Upper lobe of right lung (tissue), 1 donor: ENCODE results near the gene GABPB2. TPM values are rescaled to one million over a fixed set of nuclear protein-coding genes. Genes with fewer than 3 reads are reported as not detected.

ENCODE experiments used
- ATAC-seq: fragments of 200-7000 bp; cut with Tn5 transposase; one replicate; pipeline ENCODE4 v1.9.1; 2020; ENCODE audit warnings: mild to moderate bottlenecking, moderate library complexity
- DNase-seq: peaks from one replicate; pipeline ENCODE4 v3.0.0-alpha.2; 2020
- H3K27ac ChIP-seq: fragments of 200-600 bp; one replicate; pipeline ENCODE4 v1.8.0; 2022
- H3K27me3 ChIP-seq: fragments of 200-600 bp; one replicate; pipeline ENCODE4 v1.8.0; 2022; ENCODE audit warnings: mild to moderate bottlenecking
- H3K36me3 ChIP-seq: fragments of 200-600 bp; one replicate; pipeline ENCODE4 v1.8.0; 2022
- H3K4me1 ChIP-seq: fragments of 200-600 bp; one replicate; pipeline ENCODE4 v1.8.0; 2022
- H3K4me3 ChIP-seq: fragments of 200-600 bp; one replicate; pipeline ENCODE4 v1.8.0; 2022; ENCODE audit warnings: mild to moderate bottlenecking
- H3K9me3 ChIP-seq: fragments of 200-600 bp; one replicate; pipeline ENCODE4 v1.8.0; 2022
- intact Hi-C: fragments of 100-400 bp; cut with DNase I; formaldehyde crosslinking; loops from one replicate; pipeline ENCODE4 v1.11.0; 2022
- total RNA-seq: library from RNA; stranded (reverse); fragmentation: NEBNext Ultra II Directional; extraction: Animal tissue kit (Norgen Biotek cat#: 25700); gene quantifications from one replicate; pipeline ENCODE4 v1.2.1, GENCODE V29; 2021
- TF ChIP-seq, protein P1 (sequence below): fragments of 200-600 bp; IDR thresholded peaks from one replicate; pipeline ENCODE4 v1.8.0; 2022; ENCODE audit warnings: antibody characterized with exemption
- donor health status: DM: no; HTN: yes; CAD: no; lungs with severe emphysema.

GABPB2 gene
- total RNA-seq, 1 donor from 2014 or later = 15.2 TPM

DNA sequence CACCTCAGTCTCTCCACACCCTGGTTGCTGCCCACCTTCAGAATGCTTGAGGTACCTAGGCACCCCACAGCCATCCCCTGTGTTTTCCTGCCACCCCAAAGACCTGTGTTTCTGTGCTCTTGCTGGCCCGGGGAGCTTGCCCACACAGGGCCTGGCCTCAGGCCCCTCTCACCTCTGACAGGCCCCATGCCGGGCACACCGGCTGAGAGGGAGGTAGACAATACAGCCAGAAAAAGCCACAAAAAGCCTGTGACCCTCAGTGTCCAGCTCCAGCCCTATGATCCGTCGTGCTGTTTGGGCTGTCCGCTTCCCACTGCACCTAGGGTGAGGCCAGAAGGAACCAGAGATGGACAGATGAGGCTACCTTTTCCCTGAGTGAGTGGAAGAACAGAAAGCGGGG is 64.4 kb downstream of the GABPB2 start:
- intact Hi-C loops = no loop called here

DNA sequence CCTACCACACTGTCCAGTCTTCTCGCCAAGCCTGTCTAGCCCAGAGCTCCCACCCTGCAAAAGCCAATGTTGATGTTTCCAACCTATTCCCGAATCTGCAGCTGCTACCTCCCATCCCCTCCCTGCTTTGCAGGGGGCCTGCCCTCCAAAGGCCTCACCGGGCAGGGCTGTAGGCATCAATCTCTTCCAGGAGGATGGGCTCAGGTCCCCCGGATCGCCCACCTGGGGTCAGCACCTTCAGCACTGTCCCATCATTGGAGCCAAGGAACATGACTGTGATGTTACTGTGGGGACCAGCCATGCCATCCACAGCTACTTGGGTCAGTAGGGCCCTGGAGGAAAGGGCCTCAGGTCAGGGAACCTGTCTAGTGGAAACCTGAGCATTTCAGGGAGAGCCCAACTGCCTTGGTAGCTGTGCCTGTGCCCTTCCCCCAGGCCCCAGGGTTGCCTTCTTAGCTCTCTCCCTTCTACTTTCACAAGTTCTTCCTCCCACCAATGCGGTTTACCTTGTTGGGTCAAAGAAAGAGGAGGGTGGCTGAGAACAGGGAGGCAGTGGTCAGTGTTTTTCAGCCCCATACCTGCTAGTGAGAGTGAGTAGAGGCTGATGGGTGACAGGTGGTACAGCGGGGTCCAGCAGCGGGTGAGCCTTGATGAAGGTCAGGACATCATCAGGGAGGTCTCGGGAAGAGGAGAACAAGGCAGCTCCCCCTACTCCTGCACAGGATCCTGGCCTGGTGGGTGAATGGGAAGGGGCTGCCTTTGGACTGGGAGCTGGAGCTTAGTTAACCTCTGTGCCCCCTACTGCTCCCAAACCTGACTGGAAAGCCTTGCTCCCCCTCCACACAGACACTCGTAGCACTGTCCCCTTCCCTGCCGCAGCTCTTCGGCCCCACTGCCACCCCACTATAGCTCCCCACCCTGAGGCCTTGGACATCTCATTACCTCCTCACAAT is 65.1 kb downstream of the GABPB2 start:
- Histone ChIP-seq H3K9me3 (no peaks in the 10 kb centered on the region), H3K27ac (no peak overlapping the region), H3K4me3 (no peak overlapping the region), H3K4me1 (peaks cover 5% of the 10 kb centered on the region), H3K27me3 (no peaks in the 10 kb centered on the region), H3K36me3 (no peaks in the 10 kb centered on the region)
- DNase-seq = no peak
- no peak for ATAC-seq
- TF ChIP-seq, protein P1, sequence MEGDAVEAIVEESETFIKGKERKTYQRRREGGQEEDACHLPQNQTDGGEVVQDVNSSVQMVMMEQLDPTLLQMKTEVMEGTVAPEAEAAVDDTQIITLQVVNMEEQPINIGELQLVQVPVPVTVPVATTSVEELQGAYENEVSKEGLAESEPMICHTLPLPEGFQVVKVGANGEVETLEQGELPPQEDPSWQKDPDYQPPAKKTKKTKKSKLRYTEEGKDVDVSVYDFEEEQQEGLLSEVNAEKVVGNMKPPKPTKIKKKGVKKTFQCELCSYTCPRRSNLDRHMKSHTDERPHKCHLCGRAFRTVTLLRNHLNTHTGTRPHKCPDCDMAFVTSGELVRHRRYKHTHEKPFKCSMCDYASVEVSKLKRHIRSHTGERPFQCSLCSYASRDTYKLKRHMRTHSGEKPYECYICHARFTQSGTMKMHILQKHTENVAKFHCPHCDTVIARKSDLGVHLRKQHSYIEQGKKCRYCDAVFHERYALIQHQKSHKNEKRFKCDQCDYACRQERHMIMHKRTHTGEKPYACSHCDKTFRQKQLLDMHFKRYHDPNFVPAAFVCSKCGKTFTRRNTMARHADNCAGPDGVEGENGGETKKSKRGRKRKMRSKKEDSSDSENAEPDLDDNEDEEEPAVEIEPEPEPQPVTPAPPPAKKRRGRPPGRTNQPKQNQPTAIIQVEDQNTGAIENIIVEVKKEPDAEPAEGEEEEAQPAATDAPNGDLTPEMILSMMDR = no peak
- intact Hi-C loops = no loop called here

More for the DNA sequence above, 64.4 kb downstream of the GABPB2 start:
- no peak overlapping the region for H3K4me3 ChIP-seq
- no peak overlapping the region for H3K27ac ChIP-seq
- DNase-seq (no peak), ATAC-seq (no peak)
- TF ChIP-seq, protein P1 = no peak
- no peaks in the 10 kb centered on the region for H3K9me3 ChIP-seq
- H3K36me3 ChIP-seq = no peaks in the 10 kb centered on the region
- H3K27me3 ChIP-seq = no peaks in the 10 kb centered on the region
- peaks cover 5% of the 10 kb centered on the region for H3K4me1 ChIP-seq

DNA sequence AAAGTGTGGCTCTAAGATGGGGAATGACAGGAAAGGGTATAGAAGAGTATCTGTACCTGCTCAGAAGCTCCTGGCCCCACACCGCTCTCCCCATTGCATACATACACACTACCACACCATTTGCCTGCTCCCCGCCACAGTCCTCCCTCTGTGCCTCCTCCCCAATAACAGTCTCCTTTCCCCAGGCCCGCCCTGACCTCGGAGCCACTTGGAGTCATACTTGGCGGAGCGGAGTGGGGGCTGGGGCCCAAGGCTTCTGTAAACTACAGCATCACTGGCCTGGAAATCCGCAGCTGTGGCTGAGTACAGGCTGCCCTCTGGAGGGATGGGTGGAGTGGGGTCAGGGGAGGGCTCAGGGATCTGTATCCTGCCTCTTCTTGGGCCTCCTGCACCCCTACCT is 67.2 kb downstream of the GABPB2 start:
- no peaks in the 10 kb centered on the region for H3K9me3 ChIP-seq
- H3K4me1 ChIP-seq = no peaks in the 10 kb centered on the region
- no peak for DNase-seq
- no peaks in the 10 kb centered on the region for H3K27me3 ChIP-seq
- no peak for ATAC-seq
- no peak overlapping the region for H3K27ac ChIP-seq
- H3K36me3 ChIP-seq = no peaks in the 10 kb centered on the region
- TF ChIP-seq, protein P1 = no peak
- intact Hi-C loops = no loop called here
- no peak overlapping the region for H3K4me3 ChIP-seq

DNA sequence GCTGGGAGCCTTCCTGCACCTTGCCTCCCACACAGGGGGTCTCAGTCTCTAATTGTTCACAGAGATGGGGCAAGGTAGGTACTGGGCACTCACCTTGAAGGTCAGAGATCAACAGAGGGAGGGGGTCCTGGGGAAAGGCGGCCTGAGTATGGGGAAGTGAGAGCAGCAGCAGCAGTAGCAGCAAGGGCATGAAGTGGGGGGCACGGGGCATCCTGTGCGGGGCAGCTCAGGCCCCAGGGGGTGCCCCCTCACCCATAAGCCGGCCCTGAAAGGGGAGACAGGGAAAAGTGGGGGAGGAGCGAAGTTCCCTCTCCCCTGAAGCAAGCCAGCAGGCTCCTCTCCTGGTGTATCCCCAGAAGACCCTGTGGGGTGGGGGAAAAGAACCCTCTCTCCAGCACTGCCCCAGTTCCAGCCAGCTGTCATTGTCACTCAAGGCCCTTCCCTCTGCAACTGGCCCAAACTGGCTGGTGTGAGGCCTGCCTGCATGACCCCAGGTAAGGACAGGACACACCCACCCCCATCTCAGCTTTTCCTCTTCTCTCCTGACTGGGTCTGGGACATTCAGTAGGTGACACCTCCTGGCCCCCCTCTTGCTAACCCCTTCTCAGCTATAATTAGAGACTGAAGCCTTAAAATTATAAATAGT is 72.0 kb downstream of the GABPB2 start:
- TF ChIP-seq, protein P1 = no peak
- DNase-seq (no peak), ATAC-seq (no peak)
- intact Hi-C loops = no loop called here
- Histone ChIP-seq H3K9me3 (no peaks in the 10 kb centered on the region), H3K36me3 (no peaks in the 10 kb centered on the region), H3K27ac (no peak overlapping the region), H3K27me3 (no peaks in the 10 kb centered on the region), H3K4me1 (peaks cover 24% of the 10 kb centered on the region), H3K4me3 (no peak overlapping the region)

DNA sequence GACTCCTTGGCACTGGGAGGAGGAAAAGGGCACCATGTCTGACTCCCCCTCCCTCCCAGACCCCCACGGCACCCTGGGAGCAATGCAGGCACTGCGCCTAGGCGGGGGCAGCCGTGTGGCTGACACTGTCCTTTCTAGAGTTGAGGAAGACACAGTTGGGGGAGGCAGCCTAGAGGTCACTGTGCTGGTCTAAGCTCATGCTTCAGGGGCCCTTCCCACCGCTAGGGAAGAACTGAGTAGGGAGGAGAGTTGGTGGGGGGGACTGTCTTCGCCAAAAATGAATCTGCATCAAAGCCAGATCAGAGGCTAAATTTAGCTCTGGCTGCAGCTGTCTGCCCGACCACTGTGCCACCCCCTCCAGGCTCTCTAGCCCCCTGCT is 72.5 kb downstream of the GABPB2 start:
- ATAC-seq = no peak

More for the DNA sequence above, 72.5 kb downstream of the GABPB2 start:
- Histone ChIP-seq H3K27ac (no peak overlapping the region), H3K27me3 (no peaks in the 10 kb centered on the region), H3K4me1 (peaks cover 24% of the 10 kb centered on the region), H3K36me3 (no peaks in the 10 kb centered on the region), H3K4me3 (no peak overlapping the region), H3K9me3 (no peaks in the 10 kb centered on the region)
- TF ChIP-seq, protein P1 = no peak
- intact Hi-C loops = no loop called here
- no peak for DNase-seq
